ENCODE measurements around the gene SNTN.

DNA sequence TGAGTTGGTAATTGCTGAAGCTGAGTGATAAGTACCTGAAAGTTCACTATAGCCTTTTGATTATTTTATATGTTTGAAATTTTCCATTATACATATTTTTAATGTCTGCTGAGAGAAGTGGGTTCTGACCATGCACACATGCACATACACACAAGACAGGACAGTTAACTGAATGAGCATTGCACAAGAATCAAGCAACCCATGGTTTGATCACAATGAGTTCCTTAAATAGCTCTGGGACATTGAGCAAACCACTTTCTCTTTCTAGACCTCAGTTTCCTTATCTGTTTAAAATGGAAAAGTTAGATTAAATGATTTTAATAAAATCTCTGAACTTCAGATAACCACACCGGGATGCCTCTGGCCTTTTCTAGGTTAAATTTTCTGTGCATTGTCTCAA, 26.7 kb downstream of the SNTN start:
- TF ChIP-seq, protein P1, sequence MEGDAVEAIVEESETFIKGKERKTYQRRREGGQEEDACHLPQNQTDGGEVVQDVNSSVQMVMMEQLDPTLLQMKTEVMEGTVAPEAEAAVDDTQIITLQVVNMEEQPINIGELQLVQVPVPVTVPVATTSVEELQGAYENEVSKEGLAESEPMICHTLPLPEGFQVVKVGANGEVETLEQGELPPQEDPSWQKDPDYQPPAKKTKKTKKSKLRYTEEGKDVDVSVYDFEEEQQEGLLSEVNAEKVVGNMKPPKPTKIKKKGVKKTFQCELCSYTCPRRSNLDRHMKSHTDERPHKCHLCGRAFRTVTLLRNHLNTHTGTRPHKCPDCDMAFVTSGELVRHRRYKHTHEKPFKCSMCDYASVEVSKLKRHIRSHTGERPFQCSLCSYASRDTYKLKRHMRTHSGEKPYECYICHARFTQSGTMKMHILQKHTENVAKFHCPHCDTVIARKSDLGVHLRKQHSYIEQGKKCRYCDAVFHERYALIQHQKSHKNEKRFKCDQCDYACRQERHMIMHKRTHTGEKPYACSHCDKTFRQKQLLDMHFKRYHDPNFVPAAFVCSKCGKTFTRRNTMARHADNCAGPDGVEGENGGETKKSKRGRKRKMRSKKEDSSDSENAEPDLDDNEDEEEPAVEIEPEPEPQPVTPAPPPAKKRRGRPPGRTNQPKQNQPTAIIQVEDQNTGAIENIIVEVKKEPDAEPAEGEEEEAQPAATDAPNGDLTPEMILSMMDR (IDR thresholded peaks at IDR 0.05) = no peak
- TF ChIP-seq POLR2AphosphoS5 (IDR thresholded peaks at IDR 0.05) = no peak

Measured in gastroesophageal sphincter (tissue), 3 donors.